Gastrocnemius medialis (tissue), 4 donors: ENCODE results near the gene CRK.

ENCODE experiments used
- CTCF ChIP-seq, 5 experiments: fragments of 450-650 bp in 3 of 5; fragments of 200-600 bp in 2 of 5; sonication (generic) in 2 of 5; IDR thresholded peaks in 4 of 5; conservative IDR thresholded peaks in 1 of 5; 1 replicate in 4 of 5; 2 replicates in 1 of 5; pipeline ENCODE4 v1.5.1; 2016 to 2019; ENCODE audit warnings: antibody characterized with exemption in 5 of 5, mild to moderate bottlenecking in 3 of 5, moderate library complexity in 3 of 5
- POLR2A ChIP-seq, 2 donors: fragments of 450-650 bp; IDR thresholded peaks; one replicate each; pipeline ENCODE4 v1.6.1; 2017; ENCODE audit warnings: antibody characterized with exemption in 2 of 2, mild to moderate bottlenecking in 2 of 2, moderate library complexity in 2 of 2

GRCh38 chr17:1384905-1385435 is 71.1 kb downstream of the CRK start:
- TF ChIP-seq POLR2A (IDR thresholded peaks at IDR 0.05) (no peak), CTCF (IDR thresholded peaks at IDR 0.05 in 4 of 5, conservative IDR thresholded peaks at IDR 0.05 in 1 of 5) (no peak)
